GM10248 (cell line): Measurements from ENCODE around the gene PRTG.

Experiments
- CTCF ChIA-PET: fragments of 300-600 bp; sonication (Branson Sonifier 250); formaldehyde crosslinking; extraction: SDS; loops from one replicate; lab custom pipeline; 2021; ENCODE audit warnings: antibody characterized with exemption; lab: Yijun Ruan, JAX
- POLR2A ChIA-PET: fragments of 350-650 bp; sonication (Branson Sonifier 250); formaldehyde crosslinking; extraction: SDS; loops from one replicate; lab custom pipeline; 2020; ENCODE audit warnings: antibody characterized with exemption; lab: Yijun Ruan, JAX
- DNase-seq: peaks from one replicate; pipeline ENCODE4 v3.0.0; 2012; ENCODE audit errors: extremely low spot score
- CTCF ChIP-seq: IDR thresholded peaks from 2 replicates; pipeline ENCODE4 v1.5.1; 2012; ENCODE audit warnings: mild to moderate bottlenecking, low read depth; ENCODE audit errors: extremely low read depth, missing control alignments, control extremely low read depth

PRTG gene

GRCh38 chr15:55681631-55682030 lies 61.3 kb downstream of the PRTG start:
- DNase-seq: peak; percentile 19
- CTCF ChIA-PET: interaction anchor here (0.7 kb wide), 1 partner anchor 49 kb away, joined by 3 read pairs; no protein-coding TSS in a partner anchor
- POLR2A ChIA-PET: no interaction called here

GRCh38 chr15:55676507-55676906 lies 66.4 kb downstream of the PRTG start:
- no peak for TF ChIP-seq CTCF
- CTCF ChIA-PET: no interaction called here
- no peak for DNase-seq
- POLR2A ChIA-PET: no interaction called here

More at GRCh38 chr15:55681631-55682030, 61.3 kb downstream of the PRTG start:
- no peak for TF ChIP-seq CTCF

- CTCF ChIA-PET: no interaction called here
- no peak for TF ChIP-seq CTCF
- DNase-seq: no peak
- POLR2A ChIA-PET: no interaction called here
Observed at GRCh38 chr15:55673287-55673686, 69.7 kb downstream of the PRTG start.

GRCh38 chr15:55669270-55669669 lies 73.7 kb downstream of the PRTG start:
- TF ChIP-seq CTCF: no peak
- CTCF ChIA-PET: interaction anchor here (1.1 to 1.9 kb wide), 3 partner anchors 21 to 167 kb away, joined by 3 to 6 read pairs (median 3); no protein-coding TSS in a partner anchor
- POLR2A ChIA-PET: no interaction called here
- no peak for DNase-seq

GRCh38 chr15:55665605-55666227 lies 77.2 kb downstream of the PRTG start:
- CTCF ChIA-PET: no interaction called here
- DNase-seq: no peak
- POLR2A ChIA-PET: no interaction called here
- no peak for TF ChIP-seq CTCF

GRCh38 chr15:55661428-55661827 lies 81.5 kb downstream of the PRTG start:
- ChIA-PET CTCF (no interaction called here), POLR2A (no interaction called here)
- DNase-seq: no peak
- TF ChIP-seq CTCF: no peak
